Measurements from ENCODE around the gene PALLD. TPM values are rescaled to one million over a fixed set of nuclear protein-coding genes. Genes with fewer than 3 reads are reported as not detected.

Gene PALLD
- total RNA-seq, 2 donors from 2014 or later, result 649 to 791 TPM

GRCh38 chr4:168879188-168879587 lies 382.3 kb downstream of the PALLD start:
- no peak for DNase-seq (ENCODE audit: low spot score)
- intact Hi-C loops (cut with DNase I), result no loop called here

DNA sequence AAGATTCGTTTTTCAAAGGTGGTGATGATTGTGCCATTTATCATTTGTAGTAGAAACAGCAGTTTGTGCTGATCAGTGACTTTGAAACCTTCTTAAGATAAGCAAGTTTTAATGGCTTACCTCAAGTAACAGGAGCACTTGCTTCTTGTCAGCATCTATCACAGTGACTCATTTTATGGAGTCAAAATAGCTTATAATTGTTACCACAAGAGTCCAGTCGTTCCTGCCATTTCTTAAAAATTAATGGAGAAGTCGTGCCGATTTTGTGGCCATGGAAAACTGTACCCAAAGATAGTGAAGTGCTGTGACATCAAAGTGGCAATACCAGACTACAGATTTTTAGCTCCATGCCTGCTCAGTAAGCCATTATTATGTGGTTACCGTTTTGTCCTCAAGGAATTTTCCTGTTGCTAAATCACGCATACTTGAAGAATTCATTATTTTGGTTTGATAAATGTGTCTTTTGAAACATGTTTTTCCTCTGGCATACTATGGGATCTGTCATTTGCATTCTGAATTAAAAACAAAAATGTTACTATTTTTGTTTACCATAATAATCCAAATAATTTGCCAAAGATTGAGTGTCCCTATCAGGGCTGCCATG lies 383.3 kb downstream of the PALLD start:
- no peak for DNase-seq (ENCODE audit: low spot score)
- intact Hi-C loops (cut with DNase I), result loop anchor here in 1 of 2 donors (10.0 kb wide), 1 partner anchor 165 kb away; no protein-coding TSS in a partner anchor

DNA sequence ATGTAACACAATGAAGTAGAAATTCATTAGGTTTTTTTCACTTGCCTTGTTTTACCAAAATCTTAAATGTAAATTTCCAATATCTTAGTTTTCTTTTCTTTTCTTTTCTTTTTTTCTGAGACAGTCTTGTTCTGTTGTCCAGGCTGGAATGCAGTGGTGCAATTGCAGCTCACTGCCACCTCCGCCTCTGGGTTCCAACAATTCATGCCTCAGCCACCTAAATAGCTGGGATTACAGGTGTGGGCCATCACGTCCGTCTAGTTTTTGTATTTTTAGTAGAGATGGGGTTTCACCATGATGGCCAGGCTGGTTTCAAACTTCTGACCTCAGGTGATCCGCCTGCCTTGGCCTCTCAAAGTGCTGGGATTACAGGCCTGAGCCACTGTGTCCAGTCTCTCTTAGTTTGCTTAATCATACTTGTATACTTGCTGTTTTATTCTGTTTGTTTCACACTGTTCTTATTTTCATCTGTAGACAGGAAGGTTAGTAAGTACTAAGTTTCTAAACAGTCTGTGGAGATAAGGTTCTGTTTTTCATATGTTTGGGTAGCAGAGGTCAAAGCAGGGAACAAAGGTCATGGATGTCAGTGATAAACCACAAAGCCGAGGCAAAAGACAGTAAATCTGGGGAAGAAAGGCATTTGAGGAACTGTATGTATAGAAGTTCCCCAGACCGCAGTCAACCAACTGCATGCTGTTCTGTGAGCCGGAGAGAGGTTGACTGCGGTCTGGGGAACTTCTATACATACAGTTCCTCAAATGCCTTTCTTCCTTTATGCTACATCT lies 384.2 kb downstream of the PALLD start:
- DNase-seq (ENCODE audit: low spot score), result no peak
- intact Hi-C loops (cut with DNase I), result loop anchor here in 1 of 2 donors (10.0 kb wide), 1 partner anchor 166 kb away; no protein-coding TSS in a partner anchor

DNA sequence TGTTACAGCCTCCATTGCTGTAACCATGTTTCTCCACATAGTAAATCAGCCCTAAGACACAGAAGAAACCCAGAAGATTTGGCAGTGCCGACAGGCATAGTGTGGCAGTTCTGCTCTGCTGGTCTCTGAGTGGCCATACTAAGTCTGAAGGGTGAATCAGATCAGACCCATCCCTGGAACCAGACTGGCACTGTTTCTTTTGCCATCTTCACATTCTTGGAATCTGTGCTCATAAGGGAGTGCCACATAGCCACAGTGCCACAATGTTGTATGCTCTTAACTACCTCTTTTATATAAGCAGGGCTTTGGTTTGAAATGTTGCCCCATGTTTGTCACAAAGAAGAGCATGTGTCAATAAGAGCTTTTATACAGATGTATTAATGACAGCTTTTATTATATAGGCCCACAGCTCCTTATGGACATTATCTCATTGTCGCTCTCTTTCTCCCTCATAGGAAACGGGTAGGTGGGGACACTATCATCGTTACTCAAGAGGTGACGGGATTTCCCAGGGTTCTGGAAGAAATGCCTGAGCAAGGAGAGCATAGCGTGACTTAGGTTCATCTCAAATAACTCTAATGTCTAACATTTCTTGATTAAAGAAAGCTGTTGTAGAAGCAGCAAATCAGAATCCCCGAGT lies 385.0 kb downstream of the PALLD start:
- DNase-seq (ENCODE audit: low spot score), result no peak
- intact Hi-C loops (cut with DNase I), result loop anchor here in 1 of 2 donors (10.0 kb wide), 1 partner anchor 167 kb away; no protein-coding TSS in a partner anchor

- intact Hi-C loops (cut with DNase I), result loop anchor here in 1 of 2 donors (10.0 kb wide), 1 partner anchor 168 kb away; no protein-coding TSS in a partner anchor
- DNase-seq (ENCODE audit: low spot score), result no peak
Measured at GRCh38 chr4:168882650-168883233, 385.9 kb downstream of the PALLD start.

DNA sequence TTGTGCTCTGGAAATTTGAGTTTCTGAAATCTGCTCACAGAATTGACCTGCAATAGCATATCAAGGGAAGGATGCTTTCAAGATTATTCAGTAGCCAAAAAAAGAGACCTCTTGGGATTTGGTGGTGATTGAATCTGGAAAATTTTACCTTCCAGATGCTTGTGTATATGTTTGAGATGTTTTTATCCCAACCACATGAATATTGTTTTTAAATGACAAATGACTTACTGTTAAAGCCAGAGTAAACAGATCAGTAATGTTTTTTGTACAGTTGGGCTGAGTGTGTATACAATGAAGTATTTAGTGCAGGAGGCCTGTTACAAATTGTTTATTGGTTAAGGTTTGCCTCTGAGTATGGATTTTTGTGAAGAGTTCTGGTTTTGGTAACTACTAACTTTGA lies 386.7 kb downstream of the PALLD start:
- intact Hi-C loops (cut with DNase I), result loop anchor here in 1 of 2 donors (10.0 kb wide), 1 partner anchor 169 kb away; no protein-coding TSS in a partner anchor
- no peak for DNase-seq (ENCODE audit: low spot score)

GRCh38 chr4:168884251-168885124 lies 387.6 kb downstream of the PALLD start:
- intact Hi-C loops (cut with DNase I), result loop anchor here in 1 of 2 donors (10.0 kb wide), 1 partner anchor 170 kb away; no protein-coding TSS in a partner anchor
- no peak for DNase-seq (ENCODE audit: low spot score)

DNA sequence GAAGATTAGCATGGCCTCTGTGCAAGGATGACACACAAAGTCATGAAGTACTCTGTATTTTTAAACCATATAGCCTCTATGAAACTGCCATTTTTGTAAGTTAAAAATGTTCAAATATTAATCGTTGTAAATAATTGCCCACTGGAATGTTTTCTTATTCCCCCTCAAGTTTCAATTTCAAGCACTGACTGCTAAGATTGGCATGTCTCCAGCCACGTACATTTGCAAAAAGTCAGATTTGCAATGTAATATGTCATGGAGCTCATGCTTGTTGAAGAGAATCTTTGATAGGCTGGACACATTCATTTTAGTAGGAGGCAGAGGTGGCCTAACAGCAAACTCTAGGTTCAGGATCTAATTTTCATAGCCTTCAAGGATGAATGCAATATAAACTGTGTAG lies 388.5 kb downstream of the PALLD start:
- no peak for DNase-seq (ENCODE audit: low spot score)
- intact Hi-C loops (cut with DNase I), result loop anchor here in 1 of 2 donors (10.0 kb wide), 1 partner anchor 171 kb away; no protein-coding TSS in a partner anchor

DNA sequence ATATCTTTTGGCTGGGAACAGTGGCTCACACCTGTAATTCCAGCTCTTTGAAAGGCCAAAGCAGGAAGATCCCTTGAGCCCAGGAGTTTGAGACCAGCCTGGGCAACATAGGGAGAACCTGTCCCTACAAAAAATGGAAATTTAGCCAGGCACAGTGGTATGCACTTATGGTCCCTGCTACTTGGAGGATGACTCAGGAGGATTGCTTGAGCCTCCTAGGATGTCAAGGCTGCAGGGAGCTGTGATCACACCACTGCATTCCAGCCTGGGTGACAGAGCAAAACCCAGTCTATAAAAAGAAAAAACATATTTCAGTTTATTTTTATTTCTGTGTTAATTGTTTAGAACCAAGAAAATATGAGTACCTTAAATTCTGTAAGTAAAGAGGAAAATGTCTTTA lies 389.5 kb downstream of the PALLD start:
- intact Hi-C loops (cut with DNase I), result loop anchor here in 1 of 2 donors (10.0 kb wide), 1 partner anchor 172 kb away; no protein-coding TSS in a partner anchor

GRCh38 chr4:168887809-168888208 lies 391.0 kb downstream of the PALLD start:
- DNase-seq (ENCODE audit: low spot score), result no peak
- intact Hi-C loops (cut with DNase I), result loop anchor here in 1 of 2 donors (10.0 kb wide), 1 partner anchor 173 kb away; no protein-coding TSS in a partner anchor

More for the DNA sequence above, 389.5 kb downstream of the PALLD start:
- DNase-seq (ENCODE audit: low spot score), result no peak

- intact Hi-C loops (cut with DNase I), result loop anchor here in 1 of 2 donors (10.0 kb wide), 1 partner anchor 174 kb away; no protein-coding TSS in a partner anchor
- DNase-seq (ENCODE audit: low spot score), result no peak
Measured at GRCh38 chr4:168888715-168889215, 391.9 kb downstream of the PALLD start.

DNA sequence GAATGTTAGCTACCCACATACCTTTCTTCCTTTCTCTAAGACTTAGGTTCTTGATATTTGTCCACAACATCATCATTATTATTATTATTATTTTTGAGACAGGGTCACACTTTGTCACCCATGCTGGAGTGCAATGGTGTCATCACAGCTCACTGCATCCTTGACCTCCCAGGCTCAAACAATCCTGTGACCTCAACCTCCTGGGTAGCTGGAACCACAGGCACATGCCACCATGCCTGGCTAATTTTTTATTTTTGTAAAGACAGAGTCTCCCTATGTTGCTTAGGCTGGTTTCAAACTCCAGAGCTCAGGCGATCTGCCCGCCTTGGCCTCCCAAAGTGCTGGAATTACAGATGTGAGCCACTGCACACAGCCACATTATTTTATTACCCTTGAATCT lies 394.2 kb downstream of the PALLD start:
- no peak for DNase-seq (ENCODE audit: low spot score)
- intact Hi-C loops (cut with DNase I), result no loop called here

- intact Hi-C loops (cut with DNase I), result no loop called here
Measured at GRCh38 chr4:168891688-168892087, 394.8 kb downstream of the PALLD start.

GRCh38 chr4:168892475-168892874 lies 395.6 kb downstream of the PALLD start:
- intact Hi-C loops (cut with DNase I), result no loop called here
- DNase-seq (ENCODE audit: low spot score), result no peak

More at GRCh38 chr4:168891688-168892087, 394.8 kb downstream of the PALLD start:
- DNase-seq (ENCODE audit: low spot score), result no peak

DNA sequence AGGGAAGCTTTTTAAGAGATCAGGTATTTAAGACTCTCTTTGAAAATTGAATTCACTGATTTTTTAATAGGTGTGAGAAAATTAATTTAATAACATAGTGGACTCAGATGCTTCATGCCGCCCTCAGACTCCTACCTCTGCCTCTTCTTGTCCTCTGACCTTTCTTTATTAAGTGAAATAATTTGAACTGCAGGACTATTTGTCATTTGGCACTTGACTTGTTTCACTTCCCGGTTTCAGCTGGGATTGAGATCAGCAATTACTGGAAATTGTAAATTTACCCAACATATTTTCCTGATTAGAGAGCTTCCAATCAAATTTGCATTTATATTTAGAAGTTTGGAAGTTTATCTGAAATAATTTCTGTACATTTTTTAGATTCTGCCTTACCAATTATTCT lies 396.4 kb downstream of the PALLD start:
- intact Hi-C loops (cut with DNase I), result no loop called here
- DNase-seq (ENCODE audit: low spot score), result no peak

DNA sequence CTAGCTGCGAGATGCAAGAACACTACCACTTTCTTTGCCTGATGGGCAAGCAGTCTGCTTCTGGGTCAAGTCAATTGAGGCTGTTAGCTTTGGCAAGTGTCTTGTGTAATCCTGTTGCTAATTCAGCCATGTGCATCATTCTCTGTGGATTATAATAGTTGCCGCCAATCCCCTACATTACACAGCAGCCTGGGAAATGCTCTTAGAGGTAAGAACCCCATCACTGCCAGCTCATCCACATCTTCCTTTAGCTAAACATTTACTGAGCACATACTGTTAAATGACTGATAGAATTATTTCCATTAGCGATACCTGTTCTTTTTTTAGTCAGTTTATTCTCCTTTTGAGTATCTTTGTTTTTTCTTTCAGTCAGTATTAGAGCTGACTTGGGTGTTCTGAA lies 397.0 kb downstream of the PALLD start:
- intact Hi-C loops (cut with DNase I), result no loop called here
- no peak for DNase-seq (ENCODE audit: low spot score)

DNA sequence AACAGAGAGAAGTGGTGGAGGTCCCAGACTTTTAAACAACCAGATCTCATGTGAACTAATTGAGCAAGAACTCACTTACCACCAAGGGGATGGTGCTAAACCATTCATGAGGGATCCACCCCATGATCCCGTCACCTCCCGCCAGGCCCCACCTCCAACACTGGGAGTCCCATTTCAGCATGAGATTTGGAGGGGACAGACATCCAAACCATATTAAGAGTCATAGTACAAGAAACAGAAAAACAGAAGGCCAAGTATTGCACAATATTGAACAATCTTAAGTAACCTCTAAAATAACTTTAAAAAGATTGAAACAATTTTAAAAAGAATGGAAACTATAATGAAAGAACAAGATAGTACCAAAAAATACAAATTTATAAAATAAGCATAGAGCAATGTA lies 403.2 kb downstream of the PALLD start:
- intact Hi-C loops (cut with DNase I), result no loop called here

GRCh38 chr4:168907119-168907698 lies 410.4 kb downstream of the PALLD start:
- intact Hi-C loops (cut with DNase I), result no loop called here

More for the DNA sequence above, 403.2 kb downstream of the PALLD start:
- peak; percentile 89 for DNase-seq (ENCODE audit: low spot score)

More at GRCh38 chr4:168907119-168907698, 410.4 kb downstream of the PALLD start:
- DNase-seq (ENCODE audit: low spot score), result no peak

Measured in posterior vena cava (tissue), 2 donors.